ENCODE data around the gene SLC27A3. TPM values are rescaled to one million over a fixed set of nuclear protein-coding genes. Genes with fewer than 3 reads are reported as not detected.
"Not testable (repeated sequence)": the region's sequence is repeated elsewhere in the genome, so short reads cannot be mapped to it uniquely, and the experiment has no call there.

SLC27A3 gene
- total RNA-seq, 1 donor from 2014 or later, result 60.7 TPM

DNA sequence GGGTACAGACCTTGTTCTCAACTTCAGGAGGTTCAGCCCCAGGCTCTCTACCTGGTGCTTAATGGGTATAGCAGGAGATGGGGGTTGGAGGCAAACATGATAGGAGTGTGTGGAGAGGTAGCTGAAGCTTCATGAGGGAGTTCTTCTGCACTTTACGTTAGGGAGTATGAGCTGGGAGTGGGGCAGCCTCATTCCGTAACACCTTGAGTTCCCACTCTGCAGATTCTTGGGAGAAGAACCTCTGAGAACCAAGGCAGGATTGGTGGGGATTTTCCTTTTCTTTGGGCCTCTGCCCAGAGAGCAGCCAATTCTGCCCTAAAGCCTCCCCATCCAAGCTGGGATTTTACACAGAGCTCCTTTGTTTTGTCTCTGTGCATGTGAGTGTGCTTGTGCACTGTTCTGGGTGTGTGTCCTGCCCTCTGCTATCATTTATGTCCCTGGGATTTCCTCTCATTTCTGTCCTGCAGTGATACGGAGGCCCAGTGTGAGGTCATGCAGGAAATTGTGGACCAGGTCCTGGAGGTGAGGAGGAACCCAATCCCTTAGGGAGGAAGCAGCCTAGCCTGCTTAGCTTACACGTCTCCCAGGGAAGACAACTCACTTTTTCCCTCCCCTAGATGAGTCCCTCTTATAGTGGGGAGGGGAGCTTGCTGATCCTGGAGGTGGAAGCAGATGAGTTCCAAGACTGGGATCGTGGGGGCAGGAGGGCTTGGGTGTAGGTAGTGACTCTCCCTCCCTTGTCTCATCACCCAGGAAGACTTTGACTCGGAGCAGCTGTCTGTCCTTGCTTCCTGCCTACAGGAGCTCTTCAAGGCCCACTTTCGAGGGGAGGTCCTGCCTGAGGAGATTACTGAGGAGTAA, 11.6 kb upstream of the SLC27A3 start:
- no peak for DNase-seq (ENCODE audit: low spot score)
- peak; percentile 4 for ATAC-seq

DNA sequence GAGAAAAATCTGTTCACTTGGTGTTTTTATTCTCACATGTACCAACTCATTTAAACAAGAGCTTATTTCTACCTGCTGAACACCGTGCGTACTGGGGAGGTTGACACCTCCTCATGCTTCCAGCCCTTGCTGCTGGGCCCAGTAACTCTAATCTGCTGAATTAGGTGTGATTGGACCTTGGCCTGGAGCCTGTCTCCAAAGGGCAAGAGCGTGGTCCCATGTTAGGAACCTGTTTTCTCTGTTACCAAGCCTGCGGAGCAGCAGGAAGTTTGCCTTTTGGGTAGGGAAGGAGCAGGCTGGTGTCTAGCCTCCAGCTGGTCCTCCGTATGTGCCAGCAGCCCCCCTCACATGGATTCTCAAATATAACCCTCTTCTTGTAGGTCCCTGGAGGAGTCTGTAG, 10.9 kb upstream of the SLC27A3 start:
- no peak for DNase-seq (ENCODE audit: low spot score)
- ATAC-seq, result no peak

DNA sequence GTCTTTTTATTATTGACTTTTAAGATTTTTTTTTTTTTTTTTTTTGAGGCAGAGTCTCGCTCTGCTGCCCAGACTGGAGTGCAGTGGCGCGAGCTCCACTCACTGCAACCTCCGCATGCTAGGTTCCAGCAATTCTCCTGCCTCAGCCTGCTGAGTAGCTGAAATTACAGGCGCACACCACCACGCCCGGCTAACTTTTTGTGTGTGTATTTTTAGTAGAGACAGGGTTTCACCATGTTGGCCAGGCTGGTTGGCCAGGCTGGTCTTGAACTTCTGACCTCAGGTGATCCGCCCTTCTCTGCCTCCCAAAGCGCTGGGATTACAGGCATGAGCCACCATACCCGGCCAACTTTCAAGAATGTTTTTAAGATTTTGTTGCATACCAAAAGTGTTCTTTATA, 8.5 kb upstream of the SLC27A3 start:
- ATAC-seq, result not testable (repeated sequence)
- DNase-seq (ENCODE audit: low spot score), result peak; percentile 65

DNA sequence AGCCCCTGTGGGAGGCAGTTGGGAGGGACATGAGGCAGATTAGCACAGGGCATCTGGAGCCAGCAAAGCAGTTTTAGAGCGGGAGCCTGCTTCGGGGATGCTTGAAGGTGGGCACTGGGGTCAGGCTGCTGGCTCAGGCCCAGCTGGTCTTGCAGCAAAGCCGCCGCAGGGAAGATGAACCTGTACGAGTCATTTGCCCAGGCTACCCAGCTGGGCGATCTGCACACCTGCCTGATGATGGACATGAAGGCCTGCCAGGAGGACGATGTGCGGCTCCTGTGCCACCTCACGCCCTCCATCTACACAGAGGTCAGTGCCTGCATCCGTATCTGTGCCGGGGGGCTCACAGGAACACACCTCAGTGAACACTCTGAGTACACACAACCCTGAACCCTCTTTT, 7.7 kb upstream of the SLC27A3 start:
- ATAC-seq, result no peak
- DNase-seq (ENCODE audit: low spot score), result peak; percentile 52

DNA sequence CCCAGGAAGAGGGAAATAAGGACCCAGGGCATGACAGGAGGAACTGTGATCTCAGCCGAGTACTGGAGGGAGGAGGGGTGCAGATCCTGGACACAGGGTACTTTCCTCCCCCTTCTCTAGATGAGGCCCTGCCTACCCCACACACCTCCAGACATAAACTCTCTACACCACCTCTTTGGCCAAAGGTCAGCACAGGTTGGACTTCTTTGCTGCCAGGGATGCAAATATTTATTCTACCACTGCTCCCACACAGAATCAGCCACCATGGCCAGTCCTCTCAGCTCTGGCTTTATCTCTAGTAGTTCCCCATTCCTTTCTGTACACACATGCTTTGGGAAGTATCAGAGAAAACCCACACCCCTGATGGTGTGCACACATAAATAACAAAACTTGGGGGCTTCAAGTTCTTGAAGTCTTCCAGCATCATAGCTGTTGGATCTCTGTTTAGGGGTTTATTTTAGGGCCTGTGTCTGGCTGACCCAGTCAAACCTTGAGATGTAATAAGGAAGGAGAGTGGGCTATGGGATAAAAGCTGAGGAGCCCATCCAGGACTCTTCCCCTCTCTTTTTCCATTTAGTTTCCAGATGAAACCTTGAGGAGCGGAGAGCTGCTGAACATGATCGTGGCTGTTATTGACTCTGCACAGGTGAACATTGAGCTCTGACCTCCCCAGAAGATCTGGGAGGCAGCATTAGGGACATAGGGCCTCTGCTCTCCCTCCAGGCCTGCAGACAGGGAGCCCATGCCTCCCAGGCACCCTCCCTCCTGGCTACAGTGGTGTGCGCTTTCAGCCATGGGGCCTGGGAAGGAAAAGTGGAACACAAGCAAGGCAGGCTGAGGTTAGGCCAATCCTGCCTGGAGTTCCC, 6.7 kb upstream of the SLC27A3 start:
- ATAC-seq (peak; percentile 84), DNase-seq (ENCODE audit: low spot score) (peak; percentile 90)

DNA sequence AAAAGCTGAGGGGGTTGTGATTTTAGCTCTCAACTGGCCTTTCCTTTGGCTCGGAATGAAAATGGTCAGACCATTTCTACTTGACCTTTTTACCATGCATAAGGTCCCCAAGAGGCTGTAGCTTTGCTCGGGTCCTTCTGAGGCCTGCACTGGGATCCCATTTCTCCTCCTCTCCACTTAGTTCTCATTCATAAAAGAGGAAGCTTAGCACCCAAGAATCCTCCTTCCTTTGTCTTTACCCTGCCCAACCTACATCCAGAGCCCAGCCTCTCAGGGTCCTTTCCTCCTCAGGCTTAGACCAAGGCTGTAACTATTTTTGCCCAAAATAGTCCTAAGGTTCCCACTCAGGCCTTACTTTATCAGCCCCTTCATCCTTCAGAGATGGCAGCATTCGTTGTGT, 6.0 kb upstream of the SLC27A3 start:
- no peak for ATAC-seq
- DNase-seq (ENCODE audit: low spot score), result no peak

DNA sequence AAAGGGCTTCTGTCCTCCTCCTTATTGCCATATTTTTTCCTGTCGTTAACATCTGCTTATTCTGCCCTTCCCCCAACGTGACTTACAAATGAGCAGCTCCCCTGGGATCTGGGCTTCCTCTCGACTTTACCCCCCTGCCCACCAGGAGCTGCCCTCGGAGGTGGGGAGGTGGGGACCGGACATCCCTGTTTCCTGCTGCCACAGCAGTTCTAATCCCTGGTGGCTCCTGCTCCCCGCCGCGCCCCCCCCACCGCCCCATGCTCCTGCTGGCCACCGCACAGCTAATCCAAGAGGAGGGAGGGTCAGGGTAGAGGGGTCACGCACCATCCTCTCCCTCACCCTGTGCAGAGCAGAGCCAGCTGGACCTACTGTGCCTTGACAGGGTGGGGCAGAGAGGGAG, 4.4 kb upstream of the SLC27A3 start:
- no peak for ATAC-seq
- no peak for DNase-seq (ENCODE audit: low spot score)

DNA sequence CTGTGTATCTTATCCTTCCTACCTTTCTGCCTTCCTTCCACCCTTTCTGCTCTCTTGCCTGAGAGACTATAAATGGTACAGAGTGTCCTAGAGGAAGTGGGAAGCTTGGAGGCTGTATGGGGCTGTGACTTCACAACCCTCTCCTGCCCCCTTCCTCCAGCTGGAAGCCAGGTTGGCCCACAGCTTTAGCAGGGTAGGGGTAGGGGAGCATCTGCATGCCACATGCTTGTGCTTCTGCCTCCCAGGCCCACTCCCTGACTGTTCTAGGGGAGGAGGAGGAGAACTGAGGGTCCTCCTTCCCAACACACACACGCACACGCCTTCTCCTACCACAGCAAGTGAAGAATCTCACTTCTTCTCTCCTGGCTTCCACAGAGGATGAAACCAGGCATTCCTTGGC, 3.9 kb upstream of the SLC27A3 start:
- DNase-seq (ENCODE audit: low spot score), result no peak
- ATAC-seq, result no peak

DNA sequence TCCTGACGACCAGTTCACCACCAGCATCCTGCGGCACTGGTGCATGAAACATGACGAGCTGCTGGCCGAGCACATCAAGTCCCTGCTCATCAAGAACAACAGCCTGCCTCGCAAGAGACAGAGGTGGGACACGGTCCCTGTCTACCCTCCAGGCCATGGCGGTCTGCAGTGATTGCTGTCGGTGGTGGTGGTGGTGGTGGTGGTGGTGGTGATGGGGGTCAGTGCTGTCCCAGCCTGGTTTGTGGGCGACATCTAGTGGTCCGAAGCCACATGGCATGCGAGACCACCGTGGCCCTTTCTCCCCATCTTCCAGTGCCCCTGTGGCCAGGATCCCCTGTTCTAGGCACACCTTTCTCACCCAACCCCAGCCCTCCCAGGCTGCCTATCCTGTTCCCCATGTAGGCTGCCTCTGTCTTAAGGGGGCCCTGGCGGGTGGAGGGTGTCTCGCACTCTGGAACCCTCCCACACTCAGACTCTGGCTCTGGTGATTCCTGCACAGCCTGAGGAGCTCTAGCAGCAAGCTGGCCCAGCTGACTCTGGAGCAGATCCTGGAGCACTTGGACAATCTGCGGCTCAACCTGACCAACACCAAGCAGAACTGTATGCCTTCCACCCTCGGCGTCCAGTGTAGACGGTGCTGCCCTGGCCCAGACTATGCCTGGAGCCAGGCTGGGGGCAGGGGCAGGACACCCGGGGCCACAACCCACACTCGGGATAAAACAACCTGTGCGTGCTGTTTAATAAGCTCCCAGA, 3.2 kb upstream of the SLC27A3 start:
- ATAC-seq (no peak), DNase-seq (ENCODE audit: low spot score) (no peak)

DNA sequence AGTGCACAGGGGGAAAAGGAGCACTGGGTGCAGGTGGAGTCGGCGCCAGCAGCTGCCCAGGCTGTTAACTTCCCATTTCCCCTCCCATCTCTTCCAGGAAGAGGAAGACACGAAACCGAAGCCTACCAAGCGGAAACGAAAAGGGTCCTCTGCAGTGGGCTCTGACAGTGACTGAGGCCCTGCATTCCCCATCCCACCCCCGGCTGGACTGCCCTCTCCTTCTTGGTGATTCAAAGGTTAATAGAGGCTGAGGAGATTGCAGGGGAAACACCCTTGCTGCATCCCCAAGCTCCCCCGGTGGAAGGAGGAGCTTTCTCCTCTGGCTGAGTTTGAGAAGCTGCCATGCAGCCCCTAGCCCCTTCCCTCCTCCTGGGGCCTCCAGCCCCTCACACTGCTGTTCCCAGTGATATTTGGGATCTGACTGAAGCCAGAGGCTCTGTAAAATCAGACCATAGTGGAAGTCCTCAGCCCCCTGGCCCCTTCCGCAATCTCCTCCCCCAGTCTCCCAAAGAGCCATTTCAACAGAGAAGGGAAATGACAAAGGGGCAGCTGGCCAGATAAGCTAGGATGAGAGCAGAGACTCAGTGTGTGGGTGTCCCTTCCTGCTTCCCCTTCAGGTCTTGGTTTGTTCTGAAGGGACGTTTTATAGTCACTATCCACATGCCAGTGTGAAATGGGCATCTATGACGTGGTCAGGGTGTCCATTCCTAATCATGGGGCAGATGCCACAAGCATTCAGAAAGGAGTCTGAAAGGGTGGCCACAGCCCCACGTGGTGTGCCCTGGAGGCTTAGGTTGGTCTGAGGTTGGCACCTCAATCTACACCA, 1.9 kb upstream of the SLC27A3 start:
- ATAC-seq, result no peak
- no peak for DNase-seq (ENCODE audit: low spot score)

DNA sequence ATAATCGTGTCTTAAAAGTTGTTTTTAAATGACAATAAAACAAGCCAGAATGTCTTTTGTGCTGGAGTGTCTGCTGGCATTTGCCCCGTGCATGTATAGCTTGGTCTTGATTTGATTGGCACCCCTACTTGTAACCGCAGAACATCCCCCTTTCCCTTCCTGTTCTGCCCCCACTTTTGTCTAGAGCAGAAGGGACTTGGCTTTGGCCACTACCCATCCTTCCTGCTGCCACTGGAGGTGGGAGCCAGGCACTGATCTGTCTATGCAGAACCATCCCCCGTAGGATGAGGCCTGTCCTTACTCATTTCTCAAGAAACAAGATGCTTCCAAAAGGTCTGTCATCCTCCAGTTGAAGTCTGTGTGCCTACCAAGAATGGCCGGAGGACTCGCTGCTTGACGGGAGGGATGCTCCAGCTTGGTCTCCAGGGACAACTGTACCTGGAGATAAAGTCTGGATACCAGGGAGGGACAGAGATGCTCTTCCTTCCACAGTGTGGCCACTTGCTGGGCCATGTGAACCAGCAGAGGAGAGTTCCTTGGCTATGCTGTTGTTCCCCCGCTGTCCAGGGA, 1.1 kb upstream of the SLC27A3 start:
- DNase-seq (ENCODE audit: low spot score), result no peak
- no peak for ATAC-seq

DNA sequence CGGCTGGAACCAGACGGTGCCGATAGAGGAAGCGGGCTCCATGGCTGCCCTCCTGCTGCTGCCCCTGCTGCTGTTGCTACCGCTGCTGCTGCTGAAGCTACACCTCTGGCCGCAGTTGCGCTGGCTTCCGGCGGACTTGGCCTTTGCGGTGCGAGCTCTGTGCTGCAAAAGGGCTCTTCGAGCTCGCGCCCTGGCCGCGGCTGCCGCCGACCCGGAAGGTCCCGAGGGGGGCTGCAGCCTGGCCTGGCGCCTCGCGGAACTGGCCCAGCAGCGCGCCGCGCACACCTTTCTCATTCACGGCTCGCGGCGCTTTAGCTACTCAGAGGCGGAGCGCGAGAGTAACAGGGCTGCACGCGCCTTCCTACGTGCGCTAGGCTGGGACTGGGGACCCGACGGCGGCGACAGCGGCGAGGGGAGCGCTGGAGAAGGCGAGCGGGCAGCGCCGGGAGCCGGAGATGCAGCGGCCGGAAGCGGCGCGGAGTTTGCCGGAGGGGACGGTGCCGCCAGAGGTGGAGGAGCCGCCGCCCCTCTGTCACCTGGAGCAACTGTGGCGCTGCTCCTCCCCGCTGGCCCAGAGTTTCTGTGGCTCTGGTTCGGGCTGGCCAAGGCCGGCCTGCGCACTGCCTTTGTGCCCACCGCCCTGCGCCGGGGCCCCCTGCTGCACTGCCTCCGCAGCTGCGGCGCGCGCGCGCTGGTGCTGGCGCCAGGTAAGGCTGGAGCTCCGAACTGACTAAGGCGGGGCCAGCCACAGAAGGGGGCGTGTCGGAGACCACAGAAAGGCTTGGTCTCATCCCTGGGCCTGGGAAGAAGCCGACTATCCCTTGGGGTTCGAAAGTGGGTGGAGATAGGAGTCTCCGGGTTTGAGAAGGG, 486 bp downstream of the SLC27A3 start:
- DNase-seq (ENCODE audit: low spot score), result peak; percentile 83

DNA sequence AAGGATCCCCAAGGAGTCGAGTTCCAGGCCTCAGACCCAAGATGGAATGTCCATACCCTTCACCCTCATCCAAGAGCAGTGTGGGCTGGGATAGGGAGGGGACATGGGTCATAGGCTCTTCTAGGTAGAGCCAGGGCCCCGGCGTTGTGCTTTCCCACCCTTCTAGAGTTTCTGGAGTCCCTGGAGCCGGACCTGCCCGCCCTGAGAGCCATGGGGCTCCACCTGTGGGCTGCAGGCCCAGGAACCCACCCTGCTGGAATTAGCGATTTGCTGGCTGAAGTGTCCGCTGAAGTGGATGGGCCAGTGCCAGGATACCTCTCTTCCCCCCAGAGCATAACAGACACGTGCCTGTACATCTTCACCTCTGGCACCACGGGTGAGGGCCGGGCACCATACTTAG, 1.1 kb downstream of the SLC27A3 start:
- ATAC-seq, result no peak
- no peak for DNase-seq (ENCODE audit: low spot score)

More for the DNA sequence above, 486 bp downstream of the SLC27A3 start:
- peak; percentile 66 for ATAC-seq

DNA sequence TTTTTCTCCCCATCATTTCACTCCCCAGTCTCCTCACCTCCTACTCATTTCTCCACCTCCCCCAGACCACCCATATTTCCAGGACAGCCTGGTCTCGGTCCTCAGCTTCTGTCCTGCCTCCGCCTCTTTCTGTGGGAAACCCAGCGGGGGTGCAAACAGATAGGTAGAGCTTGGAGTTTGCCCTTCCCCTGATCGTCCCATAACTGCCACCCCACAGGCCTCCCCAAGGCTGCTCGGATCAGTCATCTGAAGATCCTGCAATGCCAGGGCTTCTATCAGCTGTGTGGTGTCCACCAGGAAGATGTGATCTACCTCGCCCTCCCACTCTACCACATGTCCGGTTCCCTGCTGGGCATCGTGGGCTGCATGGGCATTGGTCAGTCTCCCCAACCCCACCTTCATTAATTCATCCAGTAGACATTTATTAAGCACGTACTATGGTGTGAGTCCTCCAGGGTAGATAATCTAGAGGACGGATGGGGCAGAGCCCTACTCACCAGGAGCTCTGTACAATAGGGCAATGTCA, 1.7 kb downstream of the SLC27A3 start:
- DNase-seq (ENCODE audit: low spot score) (no peak), ATAC-seq (no peak)

DNA sequence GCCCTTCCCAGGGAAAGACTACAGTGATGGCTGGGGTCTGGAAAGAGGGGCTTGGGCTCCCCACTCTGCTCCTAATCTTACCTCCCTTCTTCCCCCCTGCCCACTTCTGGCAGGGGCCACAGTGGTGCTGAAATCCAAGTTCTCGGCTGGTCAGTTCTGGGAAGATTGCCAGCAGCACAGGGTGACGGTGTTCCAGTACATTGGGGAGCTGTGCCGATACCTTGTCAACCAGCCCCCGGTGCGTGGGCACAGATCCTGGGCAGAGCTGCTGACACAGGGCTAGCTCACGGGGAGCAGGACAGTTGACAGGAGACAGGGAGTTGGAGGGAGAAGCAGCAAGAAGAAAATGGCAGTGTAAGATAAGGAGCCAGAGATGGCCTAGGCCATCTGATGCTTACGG, 2.4 kb downstream of the SLC27A3 start:
- ATAC-seq, result peak; percentile 55
- peak; percentile 92 for DNase-seq (ENCODE audit: low spot score)

DNA sequence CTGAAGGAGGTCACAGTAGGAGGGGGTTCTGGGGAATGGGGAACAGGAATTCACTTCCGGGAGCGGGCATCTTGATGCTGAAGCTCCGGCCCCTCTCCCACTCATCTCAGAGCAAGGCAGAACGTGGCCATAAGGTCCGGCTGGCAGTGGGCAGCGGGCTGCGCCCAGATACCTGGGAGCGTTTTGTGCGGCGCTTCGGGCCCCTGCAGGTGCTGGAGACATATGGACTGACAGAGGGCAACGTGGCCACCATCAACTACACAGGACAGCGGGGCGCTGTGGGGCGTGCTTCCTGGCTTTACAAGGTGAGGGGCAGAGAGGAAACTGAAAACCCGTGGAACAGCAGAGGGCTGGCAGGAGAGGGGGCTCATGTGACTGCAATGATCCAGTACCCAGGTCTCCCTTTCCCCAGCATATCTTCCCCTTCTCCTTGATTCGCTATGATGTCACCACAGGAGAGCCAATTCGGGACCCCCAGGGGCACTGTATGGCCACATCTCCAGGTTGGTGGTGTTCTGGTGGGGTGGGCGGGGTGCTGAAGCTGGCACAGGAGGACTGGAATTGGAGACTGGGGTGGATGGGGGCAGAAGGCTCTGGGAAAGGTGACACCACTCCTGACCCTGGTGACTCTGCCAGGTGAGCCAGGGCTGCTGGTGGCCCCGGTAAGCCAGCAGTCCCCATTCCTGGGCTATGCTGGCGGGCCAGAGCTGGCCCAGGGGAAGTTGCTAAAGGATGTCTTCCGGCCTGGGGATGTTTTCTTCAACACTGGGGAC, 3.0 kb downstream of the SLC27A3 start:
- DNase-seq (ENCODE audit: low spot score), result no peak
- no peak for ATAC-seq

DNA sequence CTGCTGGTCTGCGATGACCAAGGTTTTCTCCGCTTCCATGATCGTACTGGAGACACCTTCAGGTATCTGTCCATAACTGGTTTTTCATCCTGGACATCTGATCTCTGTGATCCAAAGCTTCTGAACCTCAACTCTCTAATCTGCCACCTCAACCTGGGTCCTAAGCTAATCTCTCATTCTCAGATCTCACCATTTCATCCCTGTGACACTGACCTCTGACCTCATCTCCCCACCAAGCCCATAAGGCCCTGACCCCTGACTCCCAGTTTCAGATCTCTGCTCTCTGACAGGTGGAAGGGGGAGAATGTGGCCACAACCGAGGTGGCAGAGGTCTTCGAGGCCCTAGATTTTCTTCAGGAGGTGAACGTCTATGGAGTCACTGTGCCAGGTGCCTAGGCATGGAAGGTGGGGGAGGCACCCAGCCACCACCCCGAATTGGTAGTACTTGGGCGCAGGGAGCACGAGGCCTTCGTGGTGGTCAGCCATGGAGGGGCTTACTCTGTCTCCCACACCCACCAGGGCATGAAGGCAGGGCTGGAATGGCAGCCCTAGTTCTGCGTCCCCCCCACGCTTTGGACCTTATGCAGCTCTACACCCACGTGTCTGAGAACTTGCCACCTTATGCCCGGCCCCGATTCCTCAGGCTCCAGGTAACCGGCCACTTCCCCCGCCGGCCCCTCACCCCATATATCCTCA, 3.8 kb downstream of the SLC27A3 start:
- DNase-seq (ENCODE audit: low spot score), result no peak

More for the DNA sequence above, 3.8 kb downstream of the SLC27A3 start:
- ATAC-seq, result no peak

Data from left lobe of liver (tissue), 2 donors.